ENCODE measurements around the gene DCANP1.
A peak's percentile ranks its signal among the peaks of the same experiment; 100 is the strongest.

Gene DCANP1

DNA sequence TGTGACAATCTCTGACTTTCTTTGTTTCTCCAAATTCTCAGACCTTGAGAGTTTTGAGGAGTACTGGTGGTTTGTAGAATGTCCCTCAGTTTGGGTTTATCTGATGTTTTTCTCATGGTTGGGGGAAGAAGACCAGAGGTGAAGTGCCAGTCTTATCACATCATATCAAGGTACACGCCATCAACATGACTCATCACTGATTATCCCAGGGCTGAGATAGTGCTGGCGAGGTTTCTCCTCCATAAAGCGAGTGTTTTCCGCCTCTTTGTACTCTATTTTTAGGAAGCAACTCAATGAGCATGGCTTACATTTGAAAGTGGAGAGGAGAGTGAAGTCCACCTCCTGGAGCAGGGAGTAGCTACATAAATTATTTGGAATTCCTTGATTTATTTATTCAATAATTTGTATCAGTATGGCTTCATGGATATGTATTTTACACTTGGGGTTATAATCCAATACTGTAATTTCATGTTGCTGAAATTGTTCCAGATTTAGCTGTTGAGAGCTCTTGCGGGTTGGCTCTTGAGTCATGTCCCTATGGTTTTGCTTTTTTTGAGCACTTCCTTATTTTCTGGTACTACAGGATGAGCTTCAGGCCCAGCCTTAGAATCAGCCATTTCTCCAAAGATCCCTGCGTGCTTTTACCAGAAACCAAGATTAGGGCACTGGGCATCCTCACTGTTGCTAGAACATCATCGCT is 23.9 kb downstream of the DCANP1 start:
- no peak for DNase-seq (ENCODE audit: low spot score)

DNA sequence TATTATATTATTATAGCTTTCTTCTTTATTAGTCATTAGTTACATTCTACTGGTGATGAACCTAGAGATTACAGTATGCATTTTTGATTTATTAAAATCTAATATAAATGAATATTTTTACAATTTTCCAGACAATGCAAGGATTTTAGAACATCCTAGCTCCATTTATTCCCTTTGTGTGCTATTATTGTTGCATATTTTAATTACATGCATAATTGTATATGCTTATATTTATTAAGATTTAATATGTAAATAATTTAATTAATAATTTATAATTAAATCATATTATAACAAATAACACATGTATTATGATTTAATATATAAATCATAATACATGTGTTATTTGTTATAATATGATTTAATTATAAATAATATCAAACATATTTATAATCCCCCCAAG is 24.7 kb downstream of the DCANP1 start:
- DNase-seq (ENCODE audit: low spot score), result no peak

GRCh38 chr5:135417083-135417482 is 30.1 kb downstream of the DCANP1 start:
- DNase-seq (ENCODE audit: low spot score), result no peak

GRCh38 chr5:135405082-135405481 is 42.1 kb downstream of the DCANP1 start:
- no peak for DNase-seq (ENCODE audit: low spot score)

DNA sequence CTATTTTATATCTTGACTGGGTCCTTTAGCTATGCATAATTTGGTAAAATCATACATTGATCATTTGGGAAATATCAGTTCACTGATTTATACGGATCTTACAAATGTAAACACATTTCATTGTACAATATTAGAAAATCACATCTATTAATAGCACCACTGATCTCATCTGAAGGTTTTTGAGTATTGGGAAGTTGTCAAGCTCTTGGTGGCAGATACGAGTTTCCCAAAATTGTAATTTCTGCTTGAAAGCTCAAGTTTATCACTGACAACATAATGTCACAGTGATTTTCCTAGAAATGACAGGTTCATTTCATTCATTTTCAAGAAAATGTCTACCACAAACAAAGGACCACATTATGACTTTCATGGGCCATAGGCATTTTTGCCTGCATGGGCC is 45.1 kb downstream of the DCANP1 start:
- no peak for DNase-seq (ENCODE audit: low spot score)

GRCh38 chr5:135400866-135401265 is 46.3 kb downstream of the DCANP1 start:
- DNase-seq (ENCODE audit: low spot score), result peak; percentile 60

- DNase-seq (ENCODE audit: low spot score), result no peak
Measured at GRCh38 chr5:135399794-135400542, 47.2 kb downstream of the DCANP1 start.

DNA sequence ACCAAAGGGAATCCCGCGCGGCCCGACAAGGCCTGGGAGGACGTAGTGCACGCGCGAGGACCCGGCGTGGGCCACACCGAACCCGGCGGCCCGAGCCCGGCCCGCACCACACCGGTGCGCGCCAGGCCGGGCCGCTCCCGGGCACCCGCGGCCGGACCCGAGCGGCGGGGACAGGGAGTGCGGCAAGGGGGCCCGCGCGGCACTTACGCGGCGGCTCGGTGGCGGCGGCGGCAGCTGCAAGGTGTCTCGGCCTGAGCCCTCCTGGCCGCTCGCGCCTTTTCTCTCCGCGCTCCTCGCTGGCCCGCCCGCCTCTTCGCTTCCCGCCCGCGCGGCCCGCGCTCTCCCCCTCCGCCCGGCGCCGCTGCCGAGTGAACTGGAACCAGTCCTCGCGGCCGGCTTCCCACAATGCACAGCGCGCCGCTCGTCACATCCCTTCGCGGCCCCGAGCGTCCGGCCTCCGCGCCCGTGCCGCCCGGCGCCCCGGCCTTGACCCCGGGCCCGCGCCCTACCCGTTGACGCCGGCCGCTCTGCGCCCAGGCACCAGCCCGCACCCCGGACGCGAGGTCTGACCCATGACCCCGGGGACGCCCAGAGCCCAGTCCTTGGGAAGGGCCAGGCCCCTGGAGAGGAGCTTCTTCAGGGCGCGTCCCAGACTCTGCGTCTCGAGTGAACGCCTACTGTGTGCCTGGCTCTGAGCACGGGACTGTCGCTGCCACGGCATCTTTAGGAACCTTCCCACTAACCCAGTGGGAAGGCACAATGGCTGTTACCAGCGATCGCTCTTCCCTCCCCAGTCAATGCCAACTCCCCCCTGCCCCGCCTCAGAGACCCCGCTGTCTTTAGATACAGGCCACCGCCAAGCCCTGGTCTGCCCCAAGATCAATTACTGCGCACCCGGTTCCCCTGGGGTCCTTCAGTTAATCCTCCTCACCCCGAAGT is 48.0 kb downstream of the DCANP1 start, which contains the start of gene MACROH2A1:
Gene MACROH2A1 (minus strand): TSS at position 377 of the 939 bp plus-strand sequence. CDS start 10,138 bp downstream, outside the sequence.
- peak; percentile 72 for DNase-seq (ENCODE audit: low spot score)

- DNase-seq (ENCODE audit: low spot score), result no peak
Measured at GRCh38 chr5:135398160-135398854, 48.8 kb downstream of the DCANP1 start.

DNA sequence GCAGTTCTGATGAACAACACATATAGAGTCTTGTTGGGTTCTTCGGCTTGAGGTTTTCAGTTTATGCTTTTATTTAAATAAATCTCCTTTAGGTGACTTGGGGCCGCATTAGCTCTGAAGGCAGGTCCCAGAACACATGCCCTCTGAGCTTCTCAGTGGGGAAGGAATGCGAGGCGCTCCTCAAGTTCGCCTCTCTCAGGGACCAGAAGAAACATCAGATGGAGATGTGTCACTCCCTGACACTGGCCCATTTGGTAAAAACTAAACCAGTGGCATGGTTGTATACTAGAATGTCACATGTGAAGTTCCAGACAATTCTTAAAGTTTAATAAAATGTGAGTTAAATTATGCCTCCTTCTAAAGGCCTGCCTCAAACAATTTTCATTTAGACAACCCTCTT is 50.1 kb downstream of the DCANP1 start:
- DNase-seq (ENCODE audit: low spot score), result no peak

- no peak for DNase-seq (ENCODE audit: low spot score)
Measured at GRCh38 chr5:135396459-135397055, 50.6 kb downstream of the DCANP1 start.

GRCh38 chr5:135395866-135396265 is 51.3 kb downstream of the DCANP1 start:
- DNase-seq (ENCODE audit: low spot score), result no peak

DNA sequence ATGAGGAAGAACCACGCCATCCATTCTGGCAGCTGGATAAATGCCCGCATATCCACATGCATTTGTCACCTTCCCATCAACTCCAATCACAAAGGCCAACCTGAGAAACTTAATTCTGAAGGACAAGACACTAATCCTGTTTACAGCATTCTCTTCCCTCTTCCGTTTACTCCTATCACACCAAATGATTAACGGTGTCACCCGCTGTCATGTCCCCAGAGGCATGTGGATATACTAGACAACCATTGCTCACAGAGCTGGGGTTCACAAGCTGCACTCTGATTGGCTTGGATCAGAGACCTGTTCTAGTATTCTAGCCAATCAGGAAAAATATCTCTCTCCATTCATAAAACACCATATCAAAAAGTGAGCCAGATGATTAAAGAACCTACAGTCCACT is 51.7 kb downstream of the DCANP1 start:
- no peak for DNase-seq (ENCODE audit: low spot score)

All from pons (tissue), 1 donor.